GM21825 (cell line): ENCODE data around the gene PAEP.

Source experiments
- ATAC-seq: cut with Tn5 transposase; IDR thresholded peaks from one replicate; pipeline ENCODE4 v1.9.1; 2021; ENCODE audit warnings: mild to moderate bottlenecking, moderate library complexity; ENCODE audit not compliant: unreplicated experiment

Gene PAEP

GRCh38 chr9:135612437-135612836 is 50.9 kb downstream of the PAEP start:
- ATAC-seq = no peak

GRCh38 chr9:135612981-135613910 is 51.7 kb downstream of the PAEP start:
- ATAC-seq = no peak

DNA sequence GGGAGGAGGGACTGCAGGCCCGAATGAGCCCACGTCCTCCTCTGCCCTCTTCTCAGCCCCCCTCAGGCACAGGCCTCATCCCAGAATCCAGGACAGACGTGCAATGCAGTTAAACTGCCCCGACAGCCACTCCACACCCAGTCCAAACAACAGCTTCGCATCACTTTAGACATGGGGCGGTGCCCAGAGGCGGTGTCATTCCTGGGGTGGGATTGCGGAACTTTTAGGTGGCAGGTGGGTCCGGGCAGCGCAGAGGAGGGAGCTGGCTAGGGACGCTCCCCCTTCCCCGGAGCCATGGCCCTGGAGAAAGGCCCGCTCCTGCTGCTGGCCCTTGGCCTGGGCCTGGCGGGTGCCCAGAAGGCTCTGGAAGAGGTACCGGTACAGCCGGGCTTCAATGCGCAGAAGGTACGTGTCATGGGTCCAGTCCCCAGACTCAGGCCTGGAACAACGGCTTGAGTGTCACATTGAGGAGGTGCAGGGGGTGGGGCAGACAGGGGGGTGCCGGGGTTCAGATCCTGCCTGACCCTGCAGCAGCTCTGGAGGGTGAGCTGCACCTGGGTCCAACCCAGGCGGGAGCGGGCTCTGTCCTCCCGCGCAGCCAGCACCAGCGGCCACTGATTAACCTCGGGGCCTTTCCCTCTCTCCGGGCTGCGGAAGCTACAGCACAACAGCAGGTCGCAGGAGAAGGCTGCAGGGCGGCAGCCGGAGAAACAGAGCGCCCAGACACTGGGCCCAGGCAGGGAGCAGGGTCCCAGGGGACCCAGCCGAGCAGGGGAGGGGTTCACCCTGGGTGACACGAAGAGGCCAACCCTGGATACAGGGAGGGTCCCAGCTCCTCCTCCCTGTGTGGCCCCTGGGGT is 52.6 kb downstream of the PAEP start:
- ATAC-seq = no peak

GRCh38 chr9:135614821-135615665 is 53.5 kb downstream of the PAEP start:
- no peak for ATAC-seq

DNA sequence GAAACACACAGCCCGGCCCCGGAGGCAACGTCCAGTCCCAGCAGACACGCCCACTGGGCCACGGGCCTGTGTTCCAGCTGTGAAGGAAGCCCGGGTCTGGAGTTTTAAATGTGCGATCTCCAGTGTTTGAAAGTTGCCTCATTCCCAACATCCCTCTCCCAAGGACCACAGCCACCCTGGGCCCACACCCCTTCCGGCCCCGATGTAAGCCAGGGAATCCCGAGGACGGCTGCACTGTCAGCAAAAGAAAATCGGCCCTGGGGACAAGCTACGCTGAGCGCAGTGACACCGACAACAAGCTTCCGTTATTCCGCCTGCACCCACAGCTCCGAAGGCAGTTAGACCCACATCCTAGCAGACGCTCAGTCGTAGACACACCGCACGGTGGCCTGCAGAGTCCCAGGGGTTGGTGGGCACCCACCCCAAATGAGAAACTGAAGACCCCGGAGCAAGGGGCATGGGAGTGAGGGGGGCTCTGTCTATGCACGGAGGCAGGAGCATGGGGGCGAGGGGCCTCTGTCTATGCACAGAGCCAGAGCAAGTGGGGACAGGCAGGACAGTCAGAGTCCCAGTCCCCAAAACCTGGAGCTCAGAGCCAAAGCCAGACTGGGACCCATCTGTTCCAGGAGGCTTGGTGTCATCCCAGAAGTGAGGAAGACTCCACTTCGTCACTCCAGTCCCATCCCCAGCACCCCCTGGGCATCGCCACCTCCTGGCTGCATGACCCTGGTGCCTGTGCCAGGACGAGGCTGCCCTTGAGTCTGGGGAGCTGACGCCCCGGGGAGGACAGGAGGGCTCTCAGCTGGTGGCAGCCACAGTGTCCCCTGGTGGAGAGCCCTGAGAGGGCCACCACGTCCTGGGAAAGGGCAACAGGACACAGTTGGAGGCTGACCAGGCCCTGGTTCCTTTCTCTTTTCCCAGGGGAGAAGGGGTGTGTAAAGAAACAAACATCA is 54.4 kb downstream of the PAEP start:
- ATAC-seq = no peak
